Astrocyte (in vitro differentiated cells and primary cell): Measurements from ENCODE around the gene ACOT7. TPM values are rescaled to one million over a fixed set of nuclear protein-coding genes. Genes with fewer than 3 reads are reported as not detected.
A peak's percentile ranks its signal among the peaks of the same experiment; 100 is the strongest.

Source experiments
- DNase-seq: peaks from one replicate; pipeline ENCODE4 v3.0.0-alpha.2; 2010; ENCODE audit warnings: low read depth
- FAIRE-seq: peaks from 2 replicates; lab custom pipeline; 2011; peaks lifted over from hg19 to GRCh38; lab: Jason Lieb, UNC
- H2AFZ ChIP-seq: 2 replicates; pipeline ENCODE4 v1.6.0; 2012; ENCODE audit warnings: low read depth, low read length, inconsistent platforms
- H3K27ac ChIP-seq: 2 replicates; pipeline ENCODE4 v1.5.1; 2011; ENCODE audit warnings: low read depth, low read length, inconsistent platforms
- H3K27me3 ChIP-seq: 2 replicates; pipeline ENCODE4 v1.6.0; 2011; ENCODE audit warnings: low read length, inconsistent platforms; ENCODE audit not compliant: insufficient read depth
- H3K36me3 ChIP-seq: 2 replicates; pipeline ENCODE4 v1.5.1; 2011; ENCODE audit warnings: low read length, inconsistent platforms; ENCODE audit not compliant: insufficient read depth
- H3K4me1 ChIP-seq: 2 replicates; pipeline ENCODE4 v1.5.1; 2011; ENCODE audit warnings: low read length, inconsistent platforms; ENCODE audit not compliant: insufficient read depth
- H3K4me2 ChIP-seq: 2 replicates; pipeline ENCODE4 v1.6.0; 2012; ENCODE audit warnings: low read length, inconsistent platforms
- H3K4me3 ChIP-seq: 2 replicates; pipeline ENCODE4 v1.5.1; 2011; ENCODE audit warnings: low read depth, mild to moderate bottlenecking, low read length, inconsistent platforms; ENCODE audit not compliant: insufficient read depth
- H3K79me2 ChIP-seq: 2 replicates; pipeline ENCODE4 v1.6.0; 2012; ENCODE audit warnings: mild to moderate bottlenecking, low read length, inconsistent platforms; ENCODE audit not compliant: insufficient read depth
- H3K9ac ChIP-seq: 2 replicates; pipeline ENCODE4 v1.6.0; 2012; ENCODE audit warnings: mild to moderate bottlenecking, low read length, inconsistent platforms
- H3K9me3 ChIP-seq: 2 replicates; pipeline ENCODE4 v1.5.1; 2012; ENCODE audit warnings: low read depth, mild to moderate bottlenecking, low read length, inconsistent platforms; ENCODE audit not compliant: insufficient read depth
- H4K20me1 ChIP-seq: 2 replicates; pipeline ENCODE4 v1.6.0; 2012; ENCODE audit warnings: low read length, inconsistent platforms; ENCODE audit not compliant: insufficient read depth
- H3K27ac Mint-ChIP-seq: one replicate; pipeline ENCODE4 v1.8.0; 2021; ENCODE audit warnings: mild to moderate bottlenecking, mixed read lengths; ENCODE audit not compliant: unreplicated experiment
- H3K27me3 Mint-ChIP-seq: one replicate; pipeline ENCODE4 v1.8.0; 2021; ENCODE audit warnings: low read depth, mixed read lengths; ENCODE audit not compliant: unreplicated experiment
- H3K36me3 Mint-ChIP-seq: one replicate; pipeline ENCODE4 v1.8.0; 2021; ENCODE audit warnings: low read depth, mixed read lengths; ENCODE audit not compliant: unreplicated experiment
- H3K4me1 Mint-ChIP-seq: one replicate; pipeline ENCODE4 v1.8.0; 2021; ENCODE audit warnings: low read depth, mixed read lengths; ENCODE audit not compliant: unreplicated experiment
- H3K4me3 Mint-ChIP-seq: one replicate; pipeline ENCODE4 v1.8.0; 2021; ENCODE audit warnings: mild to moderate bottlenecking, moderate library complexity, mixed read lengths; ENCODE audit not compliant: unreplicated experiment
- H3K9me3 Mint-ChIP-seq: one replicate; pipeline ENCODE4 v1.8.0; 2021; ENCODE audit warnings: mild to moderate bottlenecking, mixed read lengths; ENCODE audit not compliant: unreplicated experiment
- CTCF ChIP-seq: IDR thresholded peaks from 2 replicates; pipeline ENCODE4 v1.5.1; 2011; ENCODE audit warnings: low read depth, mild to moderate bottlenecking, inconsistent platforms, low read length, moderate library complexity; ENCODE audit not compliant: insufficient read depth
- EZH2 ChIP-seq: IDR thresholded peaks from 2 replicates; pipeline ENCODE4 v1.6.1; 2012; ENCODE audit warnings: mild to moderate bottlenecking, low read length, inconsistent platforms; ENCODE audit not compliant: insufficient read depth
- total RNA-seq: library from RNA; stranded (reverse); gene quantifications from 2 replicates; pipeline ENCODE4 v1.2.1, GENCODE V29; 2021

Gene ACOT7
- total RNA-seq, 1 donor from 2014 or later, result 91.1 TPM

- Mint-ChIP-seq H3K9me3 (no peaks in the 10 kb centered on the region), H3K36me3 (peaks cover 7% of the 10 kb centered on the region), H3K4me1 (peaks cover 9% of the 10 kb centered on the region), H3K27me3 (no peaks in the 10 kb centered on the region), H3K27ac (no peak overlapping the region), H3K4me3 (no peak overlapping the region)
- Histone ChIP-seq H3K79me2 (no peaks in the 10 kb centered on the region), H3K9me3 (no peaks in the 10 kb centered on the region), H2AFZ (no peak overlapping the region), H3K27ac (no peak overlapping the region), H3K9ac (no peak overlapping the region), H3K36me3 (peaks cover 14% of the 10 kb centered on the region), H3K27me3 (no peaks in the 10 kb centered on the region), H3K4me1 (peaks cover 4% of the 10 kb centered on the region), H3K4me2 (no peak overlapping the region), H4K20me1 (peaks cover 31% of the 10 kb centered on the region), H3K4me3 (no peak overlapping the region)
- TF ChIP-seq CTCF, result no peak
- no peak for TF ChIP-seq EZH2
- no peak for DNase-seq
- FAIRE-seq, result no peak
Measured at GRCh38 chr1:6224718-6225117, 168.8 kb downstream of the ACOT7 start.

- Mint-ChIP-seq H3K27me3 (no peaks in the 10 kb centered on the region), H3K4me3 (no peak overlapping the region), H3K36me3 (peaks cover 11% of the 10 kb centered on the region), H3K4me1 (peaks cover 9% of the 10 kb centered on the region), H3K27ac (no peak overlapping the region), H3K9me3 (no peaks in the 10 kb centered on the region)
- Histone ChIP-seq H3K36me3 (peaks cover 14% of the 10 kb centered on the region), H3K27me3 (no peaks in the 10 kb centered on the region), H4K20me1 (peaks cover 29% of the 10 kb centered on the region), H3K27ac (no peak overlapping the region), H2AFZ (no peak overlapping the region), H3K4me2 (no peak overlapping the region), H3K4me1 (peaks cover 4% of the 10 kb centered on the region), H3K79me2 (no peaks in the 10 kb centered on the region), H3K4me3 (no peak overlapping the region), H3K9ac (no peak overlapping the region), H3K9me3 (no peaks in the 10 kb centered on the region)
- FAIRE-seq, result no peak
- no peak for DNase-seq
- TF ChIP-seq EZH2 (no peak), CTCF (no peak)
Measured at GRCh38 chr1:6223617-6224016, 169.9 kb downstream of the ACOT7 start.

DNA sequence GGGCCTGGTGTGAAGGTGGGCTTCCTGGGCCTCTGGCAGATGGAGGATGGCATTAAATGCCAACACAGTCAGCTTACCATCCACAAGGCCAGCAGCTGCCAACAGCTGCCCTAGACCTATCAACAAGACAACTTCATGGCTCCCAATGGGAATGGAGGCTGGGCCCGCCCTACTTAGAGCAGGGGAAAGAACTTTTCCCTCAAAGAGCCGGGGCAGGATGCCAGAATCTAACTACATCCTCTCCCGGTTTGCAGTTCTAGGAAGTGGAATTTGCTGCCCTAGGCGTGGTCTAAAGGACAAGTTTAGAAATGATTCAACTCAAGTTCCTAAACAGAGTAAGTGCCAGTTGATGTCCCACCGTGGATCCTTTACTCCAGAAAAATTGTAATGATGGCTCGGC, 170.9 kb downstream of the ACOT7 start:
- Mint-ChIP-seq H3K4me1 (peaks cover 9% of the 10 kb centered on the region), H3K27ac (no peak overlapping the region), H3K36me3 (peaks cover 11% of the 10 kb centered on the region), H3K4me3 (peak overlapping the region; percentile 45), H3K27me3 (no peaks in the 10 kb centered on the region), H3K9me3 (no peaks in the 10 kb centered on the region)
- H3K27me3 ChIP-seq, result no peaks in the 10 kb centered on the region
- H2AFZ ChIP-seq, result no peak overlapping the region
- no peak for FAIRE-seq
- no peaks in the 10 kb centered on the region for H3K79me2 ChIP-seq
- peaks cover 14% of the 10 kb centered on the region for H3K36me3 ChIP-seq
- H3K9me3 ChIP-seq, result no peaks in the 10 kb centered on the region
- H3K4me1 ChIP-seq, result peaks cover 4% of the 10 kb centered on the region
- H3K4me3 ChIP-seq, result no peak overlapping the region
- no peak overlapping the region for H3K4me2 ChIP-seq
- H3K27ac ChIP-seq, result no peak overlapping the region
- TF ChIP-seq CTCF (no peak), EZH2 (no peak)
- no peak for DNase-seq
- peaks cover 29% of the 10 kb centered on the region for H4K20me1 ChIP-seq
- no peak overlapping the region for H3K9ac ChIP-seq
